HL-60/S4 treated with retinoic acid at 250 ng/mL for 4 days and 3 days (cell line): ENCODE results near the gene SMIM24.
"Not testable (repeated sequence)": the region's sequence is repeated elsewhere in the genome, so short reads cannot be mapped to it uniquely, and the experiment has no call there.

Experiments used
- in situ Hi-C: fragments of 300-500 bp; cut with MboI; formaldehyde crosslinking; loops from 2 replicates; pipeline ENCODE4 v1.7.0; 2022; ENCODE audit warnings: low sequenced_read_pairs

Gene SMIM24

DNA sequence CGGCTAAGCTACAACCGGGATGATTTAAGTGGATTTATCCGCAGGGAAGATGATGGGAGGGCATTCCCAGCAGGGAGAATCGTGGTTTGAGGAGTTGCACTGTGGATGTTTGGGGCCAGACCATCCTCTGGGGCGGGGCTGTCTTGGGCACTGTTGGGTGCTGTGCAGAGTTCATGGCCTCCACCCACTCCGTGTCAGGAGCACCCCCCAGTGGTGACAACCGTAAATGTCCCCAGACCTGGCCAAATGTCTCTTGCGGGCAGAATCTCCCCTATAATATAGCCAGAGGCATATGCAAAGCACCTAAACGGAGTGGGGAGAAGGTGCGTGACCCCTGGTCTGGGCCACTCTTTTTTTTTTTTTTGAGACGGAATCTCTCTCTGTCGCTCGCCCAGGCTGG is 40.2 kb downstream of the SMIM24 start:
- in situ Hi-C loops: no loop called here

DNA sequence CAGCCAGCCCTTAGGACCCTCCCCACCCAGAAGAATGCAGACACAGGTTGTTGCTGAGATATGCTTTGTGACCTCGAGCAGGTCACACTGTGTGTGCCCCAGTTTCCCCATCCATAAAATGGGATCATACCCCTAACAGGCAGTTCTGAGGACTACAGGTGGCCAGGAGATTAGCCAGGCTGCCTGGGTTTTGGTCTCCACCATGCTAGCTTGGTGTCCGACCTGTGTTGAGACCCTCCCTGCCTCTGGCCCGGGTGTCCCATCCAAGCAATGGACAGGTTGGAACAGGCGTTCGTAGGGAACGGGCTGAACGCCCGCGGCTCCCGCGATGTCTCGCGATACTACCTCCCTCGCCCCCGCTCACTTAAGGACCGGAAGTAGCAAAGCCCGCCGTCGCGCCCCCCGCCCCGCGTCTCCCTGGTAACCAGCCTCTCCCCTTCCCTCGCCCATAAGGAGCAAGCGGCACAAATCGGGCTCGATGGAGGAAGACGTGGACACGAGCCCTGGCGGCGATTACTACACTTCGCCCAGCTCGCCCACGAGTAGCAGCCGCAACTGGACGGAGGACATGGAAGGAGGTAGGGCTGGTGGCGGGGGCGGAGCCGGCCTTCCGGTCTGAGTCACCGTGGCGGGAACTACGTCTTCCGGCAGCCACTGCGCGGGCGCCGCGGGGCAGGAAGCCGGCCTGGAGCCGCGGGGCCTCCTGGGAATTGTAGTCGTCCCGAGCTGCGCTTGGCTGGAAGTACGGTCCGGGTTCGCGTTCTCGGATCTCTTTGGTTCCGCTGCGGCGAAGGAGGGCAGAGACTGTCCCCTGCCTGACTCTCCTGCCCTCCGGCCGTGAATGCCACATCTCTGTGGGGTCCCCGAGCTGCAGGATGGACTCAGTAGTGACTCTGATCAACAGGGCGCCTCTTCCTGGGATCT is 45.4 kb downstream of the SMIM24 start:
- in situ Hi-C loops: no loop called here

DNA sequence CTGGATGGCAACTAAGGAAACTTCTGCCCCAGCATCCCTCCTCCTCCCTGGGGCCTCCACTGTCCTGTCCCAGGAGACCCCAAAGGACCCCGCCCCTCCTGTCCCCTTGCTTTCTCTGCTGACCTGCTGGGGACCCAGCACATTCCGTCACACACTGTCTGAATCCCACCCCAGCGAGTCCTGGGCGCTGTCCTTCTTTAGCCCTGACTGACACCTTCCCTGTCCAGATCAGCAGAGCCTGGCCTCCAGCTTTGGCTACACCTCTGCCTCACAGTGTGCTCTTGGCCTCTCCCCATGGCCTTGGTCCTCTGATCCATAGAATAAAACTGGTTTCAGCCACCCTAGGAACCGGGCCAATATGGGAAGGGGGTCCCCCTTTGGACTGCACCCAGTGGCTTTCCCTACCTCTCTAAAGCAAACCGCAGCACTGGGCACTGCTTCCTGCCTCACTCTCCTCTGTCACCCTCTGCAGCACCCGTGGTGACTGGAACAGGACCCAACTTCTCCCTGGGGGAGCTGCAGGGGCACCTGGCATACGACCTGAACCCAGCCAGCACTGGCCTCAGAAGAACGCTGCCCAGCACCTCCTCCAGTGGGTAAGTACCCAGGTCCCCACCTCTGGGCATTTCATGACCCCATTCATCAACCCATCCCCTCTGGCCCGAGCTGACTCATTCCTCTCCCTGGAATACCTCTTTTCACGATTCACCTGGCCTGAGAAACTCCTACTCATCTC is 46.4 kb downstream of the SMIM24 start:
- in situ Hi-C loops: no loop called here

DNA sequence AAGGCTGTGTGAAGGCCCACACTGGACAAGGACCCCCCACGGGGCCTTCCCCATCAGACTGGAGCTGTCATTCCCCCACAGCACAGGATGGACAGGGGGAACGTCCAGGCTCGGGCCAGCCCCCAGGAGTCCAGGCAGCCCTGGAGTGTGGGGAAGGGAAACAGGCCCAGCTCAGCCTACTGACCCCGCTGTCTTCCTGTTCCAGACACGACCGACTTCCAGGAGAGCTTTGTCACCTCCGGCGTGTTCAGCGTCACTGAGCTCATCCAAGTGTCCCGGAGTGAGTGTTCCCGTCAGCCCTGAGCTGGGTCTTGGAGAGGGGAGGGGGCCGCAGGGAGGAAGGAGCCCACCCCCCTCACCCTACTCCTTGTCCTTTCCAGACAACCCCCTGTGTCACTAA is 47.0 kb downstream of the SMIM24 start:
- in situ Hi-C loops: no loop called here

DNA sequence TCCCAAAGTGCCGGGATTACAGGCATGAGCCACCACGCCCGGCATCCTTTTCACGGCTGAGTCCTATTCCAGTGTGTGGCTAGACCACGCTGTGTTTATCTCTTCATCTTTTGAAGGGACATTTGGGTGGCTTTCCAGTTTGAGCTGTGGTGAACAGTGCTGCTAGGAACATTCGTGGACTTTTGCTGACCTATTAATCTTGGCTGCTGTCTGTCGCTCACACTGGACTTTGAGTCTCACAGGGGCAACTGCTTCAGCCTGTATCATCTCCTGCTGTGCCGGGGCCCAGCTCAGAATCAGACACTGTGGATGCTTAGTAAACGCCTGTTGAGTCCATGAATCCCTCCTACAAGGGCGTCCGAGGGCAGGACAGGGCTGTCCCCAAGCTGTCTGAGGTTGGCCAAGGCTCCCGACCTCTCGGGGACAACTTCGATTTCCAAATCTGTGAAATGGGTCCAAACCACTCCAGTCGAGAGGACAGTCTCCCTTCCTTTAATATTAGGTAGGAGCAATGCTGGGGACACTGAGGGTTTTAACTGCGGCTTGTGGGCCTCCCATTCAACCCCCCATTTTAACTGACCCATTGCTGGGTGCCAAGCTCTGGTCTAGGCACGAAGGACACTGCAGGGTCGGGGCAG is 48.4 kb downstream of the SMIM24 start:
- in situ Hi-C loops: no loop called here

DNA sequence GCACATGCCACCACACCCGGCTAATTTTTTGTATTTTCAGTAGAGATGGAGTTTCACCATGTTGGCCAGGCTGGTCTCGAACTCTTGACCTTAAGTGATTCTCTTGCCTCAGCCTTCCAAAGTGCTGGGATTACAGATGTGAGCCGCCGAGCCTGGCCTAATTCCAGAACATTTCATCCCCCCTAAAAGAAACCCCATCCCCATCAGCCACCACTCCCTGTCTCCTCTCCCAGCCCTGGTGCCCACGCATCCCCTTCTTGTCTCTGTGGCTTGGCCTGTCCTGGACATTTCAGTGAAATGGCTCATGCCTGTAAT is 50.0 kb downstream of the SMIM24 start:
- in situ Hi-C loops: not testable (repeated sequence)

DNA sequence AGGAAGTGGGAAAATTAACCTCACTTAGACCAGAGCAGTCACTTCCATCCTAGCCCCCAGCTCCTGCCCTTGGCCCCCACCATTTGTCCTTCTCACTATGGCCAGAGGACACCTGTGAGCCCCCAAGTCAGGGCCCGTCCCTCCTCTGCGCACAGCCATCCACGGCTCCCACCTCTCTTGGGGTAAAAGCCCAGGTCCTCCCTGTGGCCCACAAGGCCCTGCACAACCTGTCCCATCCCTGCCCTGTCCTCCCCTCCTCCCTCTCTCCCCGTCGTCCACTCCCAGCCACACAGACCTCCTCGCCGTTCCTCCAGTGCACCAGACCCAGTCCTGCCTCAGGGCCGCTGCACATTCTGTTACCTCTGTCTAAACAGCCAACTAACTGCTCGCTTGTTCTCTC is 53.9 kb downstream of the SMIM24 start:
- in situ Hi-C loops: loop anchor here (10.0 kb wide), 1 partner anchor 82 kb away; no protein-coding TSS in a partner anchor
